NCI-H82 (cell line): ENCODE measurements around the gene EXOSC1.
"Not testable (repeated sequence)": the region's sequence is repeated elsewhere in the genome, so short reads cannot be mapped to it uniquely, and the experiment has no call there.

Experiments
- DNase-seq: peaks from one replicate; lab custom pipeline; 2025; lab: John Stamatoyannopoulos, UW

Gene EXOSC1, protein sequence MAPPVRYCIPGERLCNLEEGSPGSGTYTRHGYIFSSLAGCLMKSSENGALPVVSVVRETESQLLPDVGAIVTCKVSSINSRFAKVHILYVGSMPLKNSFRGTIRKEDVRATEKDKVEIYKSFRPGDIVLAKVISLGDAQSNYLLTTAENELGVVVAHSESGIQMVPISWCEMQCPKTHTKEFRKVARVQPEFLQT

GRCh38 chr10:97445722-97446639 is at the start of gene EXOSC1, which contains the start of gene ZDHHC16:
TSS of gene EXOSC1 (minus strand) at chr10:97446006. CDS start at chr10:97445985, 21 bp downstream.
TSS of gene ZDHHC16 (plus strand) at chr10:97446175. CDS start at chr10:97451676, 5,501 bp downstream.
- peak; percentile 96 for DNase-seq

- no peak for DNase-seq
Measured at GRCh38 chr10:97494863-97495506, 49.2 kb upstream of the EXOSC1 start.

DNA sequence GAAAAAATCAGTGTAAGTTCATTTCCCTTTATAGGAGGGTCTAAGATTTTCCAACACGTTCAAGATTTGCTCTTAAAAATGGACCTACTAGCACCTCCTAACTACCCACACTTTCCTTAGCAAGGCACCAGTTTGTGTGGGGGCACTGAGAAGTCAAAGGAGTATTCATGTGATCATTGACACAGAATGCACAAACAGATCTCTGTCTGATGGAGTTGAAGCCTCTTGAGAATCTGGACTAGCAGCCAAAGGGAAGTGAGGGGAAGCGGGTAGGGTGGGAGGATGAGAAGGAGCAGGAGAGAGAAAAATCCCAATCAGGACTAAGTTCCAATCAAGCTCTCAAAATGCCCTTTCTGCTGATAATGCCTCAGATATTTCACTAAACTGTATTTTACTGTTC is 48.3 kb upstream of the EXOSC1 start:
- no peak for DNase-seq

DNA sequence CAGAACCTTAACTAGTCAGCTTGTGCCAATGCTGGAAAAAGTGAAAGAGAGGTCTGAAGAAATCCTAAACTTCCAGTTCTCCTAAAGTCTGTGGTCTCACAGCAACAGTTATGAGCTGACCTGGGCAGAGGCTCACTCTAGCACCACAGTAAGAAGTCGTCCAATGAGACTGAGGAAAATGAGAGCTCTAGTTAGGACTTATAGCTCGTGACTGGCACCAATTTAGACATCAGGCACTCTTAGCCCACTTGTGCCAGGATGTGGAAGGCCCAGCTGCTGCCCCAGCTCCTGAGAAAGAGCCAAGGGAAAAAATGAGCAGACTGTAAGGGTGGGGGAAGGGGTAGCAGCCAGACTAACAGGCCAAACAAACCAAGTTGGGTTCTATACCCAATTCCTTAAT is 44.8 kb upstream of the EXOSC1 start:
- no peak for DNase-seq

- DNase-seq, result no peak
Measured at GRCh38 chr10:97485647-97486281, 40.0 kb upstream of the EXOSC1 start.

DNA sequence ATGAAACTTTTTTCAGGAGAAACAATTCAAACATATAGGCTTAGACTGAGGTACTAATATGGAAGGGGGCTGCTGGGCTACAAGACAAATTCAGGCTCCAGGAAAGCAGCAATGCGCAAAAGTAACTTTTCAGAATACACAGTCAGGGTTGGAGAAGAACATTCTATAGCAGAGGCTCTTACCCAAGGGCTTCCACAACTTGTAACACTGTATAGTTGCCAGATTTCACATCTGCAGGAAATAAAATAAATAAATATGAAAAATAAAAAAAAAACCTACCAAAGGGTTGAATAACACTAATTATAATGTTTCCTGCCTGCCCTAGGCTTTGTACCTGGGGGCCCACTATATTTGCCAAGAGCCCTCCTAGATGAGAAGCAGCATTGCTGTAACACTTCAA is 38.1 kb upstream of the EXOSC1 start:
- DNase-seq, result no peak

- no peak for DNase-seq
Measured at GRCh38 chr10:97483506-97483905, 37.7 kb upstream of the EXOSC1 start.

DNA sequence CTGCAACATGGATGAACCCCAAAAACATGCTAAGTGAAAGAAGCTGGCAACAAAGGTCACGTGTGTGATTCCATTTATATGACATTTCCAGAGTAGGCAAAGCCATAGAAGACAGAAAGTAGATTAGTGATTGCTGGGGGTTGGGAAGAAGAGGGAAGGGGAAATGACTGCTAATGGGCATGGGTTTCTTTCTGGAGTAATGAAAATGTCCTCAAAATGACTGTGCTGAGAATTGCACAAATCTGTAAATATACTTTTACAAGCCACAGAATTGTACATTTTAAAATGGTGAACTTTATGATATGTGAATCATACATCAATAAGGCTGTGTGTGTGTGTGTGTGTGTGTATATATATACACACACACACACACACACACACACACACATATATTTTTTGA is 36.6 kb upstream of the EXOSC1 start:
- DNase-seq, result no peak

- DNase-seq, result no peak
Measured at GRCh38 chr10:97481071-97481470, 35.3 kb upstream of the EXOSC1 start.

DNA sequence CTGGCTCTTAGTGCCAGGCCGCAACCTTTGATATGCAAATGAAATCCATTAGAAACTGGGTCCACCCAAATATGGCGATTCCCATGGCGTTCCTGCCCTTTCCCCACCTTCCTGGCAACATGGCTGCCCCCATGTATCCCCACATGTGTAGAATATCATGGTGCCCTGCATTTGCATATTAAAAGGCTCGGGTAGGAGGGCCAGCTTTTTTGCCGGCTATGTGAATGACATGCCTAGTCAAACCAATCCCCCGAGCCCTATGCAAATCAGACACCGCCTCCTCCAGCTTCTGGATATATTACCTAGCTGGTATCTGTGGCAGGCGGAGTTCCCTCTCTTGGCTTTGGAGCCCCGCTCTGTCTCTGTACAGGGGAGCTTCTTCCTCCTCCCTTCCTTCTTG is 34.1 kb upstream of the EXOSC1 start:
- DNase-seq, result peak; percentile 50

GRCh38 chr10:97479410-97479809 is 33.6 kb upstream of the EXOSC1 start:
- DNase-seq, result not testable (repeated sequence)

- no peak for DNase-seq
Measured at GRCh38 chr10:97475936-97476594, 30.3 kb upstream of the EXOSC1 start.

DNA sequence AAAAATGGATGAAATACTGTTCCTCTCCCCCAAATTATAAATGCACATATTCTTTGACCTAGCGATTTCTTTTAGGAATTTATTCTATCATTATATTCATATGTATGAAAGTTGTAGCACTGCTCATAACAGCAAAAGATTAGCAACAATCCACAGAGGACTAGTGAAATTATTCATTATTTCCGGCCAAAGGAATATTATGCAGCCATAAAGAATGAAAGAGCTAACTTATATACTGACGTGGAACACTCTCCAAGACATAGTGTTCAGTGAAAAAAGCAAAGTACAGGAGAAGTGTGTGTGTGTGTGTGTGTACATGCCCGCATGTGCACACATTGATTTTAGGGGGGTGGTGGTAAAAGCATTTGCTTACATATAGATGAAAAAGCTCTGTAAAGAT is 29.1 kb upstream of the EXOSC1 start:
- no peak for DNase-seq

DNA sequence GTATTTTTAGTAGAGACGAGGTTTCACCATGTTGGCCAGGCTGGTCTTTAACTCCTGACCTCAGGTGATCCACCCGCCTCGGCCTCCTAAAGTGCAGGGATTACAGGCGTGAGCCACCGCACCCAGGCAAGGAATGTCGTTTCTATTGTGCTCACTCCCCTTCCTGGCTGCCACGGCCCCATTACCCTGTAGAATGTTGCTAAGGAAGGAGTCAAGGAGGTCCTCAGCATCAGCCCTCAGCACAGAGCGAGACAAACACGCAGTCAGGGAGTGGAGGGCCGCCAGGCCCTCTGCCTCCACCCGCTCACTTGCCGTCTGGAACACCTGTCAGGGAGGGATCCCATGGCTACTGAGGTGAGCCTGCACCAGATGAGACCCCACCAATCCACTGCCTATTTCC is 23.0 kb upstream of the EXOSC1 start:
- DNase-seq, result not testable (repeated sequence)

DNA sequence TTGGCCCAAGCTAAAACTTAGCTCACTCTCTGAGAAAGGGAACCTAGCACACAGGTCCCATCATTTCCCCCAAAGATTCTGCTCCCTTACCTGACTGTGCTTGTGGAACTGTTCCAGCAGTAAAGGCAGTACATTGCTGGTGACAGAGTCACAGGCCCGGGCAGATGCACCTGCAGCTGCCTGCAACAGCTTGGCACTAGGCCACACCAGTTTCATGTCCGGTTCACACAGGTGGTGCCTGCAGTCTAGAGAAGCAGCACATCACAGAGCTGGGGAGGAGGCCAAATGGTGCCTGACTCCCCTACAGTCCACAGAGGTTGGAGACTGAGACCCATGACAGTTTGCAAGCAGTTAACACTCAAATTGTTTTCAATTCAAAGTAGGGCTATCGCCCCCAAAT is 22.4 kb upstream of the EXOSC1 start:
- no peak for DNase-seq

DNA sequence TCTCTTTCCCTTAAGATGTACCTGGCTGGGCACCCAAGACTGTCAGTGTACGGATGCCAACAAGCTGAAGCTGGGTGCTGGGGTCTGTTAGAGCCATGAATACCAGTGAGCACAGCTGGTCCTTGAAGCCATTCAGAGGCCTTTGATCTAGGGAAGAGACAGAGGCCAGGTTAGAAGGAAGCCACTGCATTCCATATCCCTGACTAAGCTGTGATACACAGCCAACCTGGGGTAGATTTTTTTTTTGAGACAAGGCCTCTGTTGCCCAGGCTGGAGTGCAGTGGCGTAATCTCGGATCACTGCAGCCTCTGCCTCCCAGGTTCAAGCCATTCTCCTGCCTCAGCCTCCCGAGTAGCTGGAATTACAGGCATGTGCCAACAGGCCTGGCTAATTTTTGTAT is 20.9 kb upstream of the EXOSC1 start:
- DNase-seq, result no peak

DNA sequence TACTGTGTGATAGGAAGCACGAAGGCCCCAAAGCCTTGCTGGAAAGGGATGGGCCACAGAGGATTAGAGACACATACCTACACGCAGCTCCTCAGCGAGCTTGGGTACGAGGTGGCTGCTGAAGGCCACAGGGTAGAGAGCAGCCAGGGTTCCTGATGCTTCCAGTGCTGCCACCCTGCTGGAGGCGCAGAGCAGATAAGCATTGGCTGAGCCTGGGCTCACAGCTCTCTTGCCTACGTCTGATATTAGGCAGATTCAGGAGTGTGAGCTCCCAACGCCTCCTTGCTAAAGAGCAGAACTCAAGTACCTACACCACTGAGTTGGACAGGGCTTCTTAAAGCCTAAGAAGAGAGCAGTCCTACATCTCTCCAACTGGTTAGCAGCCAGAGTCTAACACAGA is 20.2 kb upstream of the EXOSC1 start:
- DNase-seq, result no peak

DNA sequence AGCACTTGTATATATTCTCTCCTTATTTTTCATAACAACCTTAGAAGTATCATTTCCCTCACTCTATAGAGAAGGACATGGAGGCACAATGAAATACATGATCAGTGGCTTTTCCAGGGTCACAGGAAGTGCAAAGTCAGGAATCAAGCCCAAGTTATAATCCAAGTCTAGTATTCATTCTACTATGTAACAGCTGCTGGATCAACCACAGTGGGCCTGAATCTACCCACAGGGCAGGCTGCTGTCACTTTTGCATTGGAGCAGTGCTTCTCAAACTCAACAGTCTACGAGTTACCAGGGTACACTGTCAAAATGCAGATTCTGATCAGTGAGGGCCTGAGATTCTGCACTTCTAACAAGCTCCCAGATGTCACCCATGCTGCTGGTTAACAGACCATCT is 18.4 kb upstream of the EXOSC1 start:
- DNase-seq, result no peak

GRCh38 chr10:97463363-97464132 is 17.7 kb upstream of the EXOSC1 start:
- DNase-seq, result peak; percentile 62

DNA sequence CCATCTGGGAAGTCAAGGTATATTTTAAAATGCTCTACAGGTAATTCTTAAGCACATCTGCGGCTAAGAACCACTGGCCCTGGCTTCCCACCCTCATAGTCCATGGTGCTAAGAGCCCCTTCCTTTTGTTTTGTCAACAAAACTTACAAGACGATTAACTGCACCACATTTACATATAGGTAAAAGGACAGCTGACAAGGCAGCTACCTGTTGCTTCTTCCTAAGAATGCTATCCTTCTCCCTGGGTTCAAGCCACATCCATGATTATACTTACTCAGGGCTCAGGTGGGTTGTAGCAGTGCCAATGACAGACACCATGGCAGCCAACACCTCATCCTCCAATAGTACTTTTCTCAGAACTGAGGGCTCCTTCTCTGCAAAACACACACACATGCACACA is 16.5 kb upstream of the EXOSC1 start:
- no peak for DNase-seq

DNA sequence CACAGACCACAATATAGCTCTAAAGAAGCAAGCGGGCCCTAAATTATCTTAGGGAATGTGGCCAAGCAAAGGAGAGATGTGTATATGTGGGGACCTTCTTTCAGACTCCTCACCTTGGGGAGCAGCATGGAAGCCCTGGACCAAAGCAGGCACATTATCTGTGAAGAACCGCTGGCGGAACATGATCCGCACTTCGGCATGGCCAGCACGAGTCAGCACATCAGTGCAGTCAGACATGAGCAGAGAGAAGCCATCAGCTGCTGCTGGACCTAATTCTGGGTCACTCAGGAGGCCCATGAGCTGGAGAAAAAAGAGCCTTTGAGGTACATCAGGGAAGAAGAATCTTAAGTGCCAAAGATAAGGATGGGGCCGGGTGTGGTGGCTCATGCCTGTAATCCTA is 14.1 kb upstream of the EXOSC1 start:
- DNase-seq, result no peak
